T47D (cell line): ENCODE measurements around the gene CMIP.

ENCODE experiments used
- DNase-seq, 2 experiments: peaks; one replicate each; pipeline versions ENCODE4 v3.0.0 to v3.0.0-alpha.2; 2011 to 2012; ENCODE audit warnings: low read depth in 1 of 2, low spot score in 1 of 2
- JUND ChIP-seq: IDR thresholded peaks from 2 replicates; pipeline ENCODE4 v1.6.1; 2012; ENCODE audit warnings: low read depth
- in situ Hi-C: cut with HindIII; loops from 2 replicates; pipeline ENCODE4 v1.10.0; 2016; ENCODE audit warnings: low sequenced_read_pairs, low pct_unique_long_range_greater_than_20kb

CMIP gene

DNA sequence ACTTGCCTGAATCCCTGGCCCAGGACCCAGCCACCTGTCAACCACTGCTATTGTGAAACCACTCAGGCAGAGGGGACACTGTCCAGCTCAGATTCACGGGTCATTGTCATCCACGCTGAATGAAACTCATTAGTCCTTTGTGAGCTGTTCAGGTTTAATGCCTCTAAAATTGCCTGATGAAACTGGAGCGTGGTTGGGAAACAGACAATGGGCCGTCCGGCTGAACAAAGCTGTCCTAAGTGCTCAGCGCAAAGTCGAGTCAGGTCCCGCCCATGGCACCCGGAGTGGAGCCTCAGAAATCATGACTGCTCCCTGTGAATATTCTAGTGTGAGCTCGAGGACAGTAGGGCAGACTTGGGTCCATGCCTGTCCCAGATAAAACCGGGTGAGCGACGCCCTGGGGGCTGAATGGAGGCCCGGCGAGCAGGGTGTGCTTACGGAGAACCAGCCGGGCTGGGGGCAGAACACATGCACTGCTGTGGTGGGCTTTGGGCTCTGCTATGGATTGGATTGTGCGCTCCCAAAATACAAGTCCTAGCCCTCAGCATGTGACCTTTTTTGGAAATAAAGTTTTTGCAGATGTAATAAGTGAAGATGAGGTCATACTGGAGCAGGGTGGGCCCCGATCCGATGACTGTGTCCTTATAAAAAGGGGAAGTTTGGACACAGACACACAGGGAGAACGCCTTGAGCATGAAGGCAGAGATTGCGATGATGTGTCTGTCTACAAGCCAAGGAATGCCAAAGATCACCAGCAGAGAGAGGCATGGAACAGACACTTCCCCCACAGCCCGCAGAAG lies 12.9 kb upstream of the CMIP start:
- no peak for TF ChIP-seq JUND
- DNase-seq = no peak
- in situ Hi-C loops = no loop called here

DNA sequence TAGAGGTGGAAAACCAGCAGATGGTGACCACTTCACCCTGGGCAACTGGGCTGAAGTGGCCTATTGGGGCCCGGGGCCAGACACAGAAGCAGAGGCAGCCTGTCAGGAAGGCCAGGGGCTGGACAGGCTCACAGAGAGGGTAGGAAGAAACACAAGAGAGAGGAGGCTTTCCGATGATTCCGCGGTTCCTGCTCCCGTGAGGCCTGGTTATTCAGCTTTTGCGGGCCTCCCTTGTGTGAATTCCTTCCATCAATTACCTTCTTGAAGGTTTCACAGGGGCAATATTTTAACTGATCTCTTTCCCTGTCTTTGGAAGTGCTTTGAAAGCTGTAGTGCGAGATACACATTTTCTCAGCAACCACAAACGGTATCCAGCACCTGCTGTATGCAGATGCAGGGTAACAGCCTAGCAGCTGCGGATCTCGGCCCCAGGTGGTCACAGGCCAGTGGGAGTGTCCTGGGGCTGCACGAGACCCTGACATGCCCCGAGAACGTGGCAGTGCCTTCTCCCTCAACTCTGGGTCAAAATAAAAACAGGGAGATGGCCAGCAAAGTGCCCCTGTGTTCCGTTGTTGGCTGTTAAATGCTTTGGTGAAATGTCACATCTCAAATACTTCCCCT lies 11.6 kb upstream of the CMIP start:
- DNase-seq = no peak
- TF ChIP-seq JUND = no peak
- in situ Hi-C loops = no loop called here

DNA sequence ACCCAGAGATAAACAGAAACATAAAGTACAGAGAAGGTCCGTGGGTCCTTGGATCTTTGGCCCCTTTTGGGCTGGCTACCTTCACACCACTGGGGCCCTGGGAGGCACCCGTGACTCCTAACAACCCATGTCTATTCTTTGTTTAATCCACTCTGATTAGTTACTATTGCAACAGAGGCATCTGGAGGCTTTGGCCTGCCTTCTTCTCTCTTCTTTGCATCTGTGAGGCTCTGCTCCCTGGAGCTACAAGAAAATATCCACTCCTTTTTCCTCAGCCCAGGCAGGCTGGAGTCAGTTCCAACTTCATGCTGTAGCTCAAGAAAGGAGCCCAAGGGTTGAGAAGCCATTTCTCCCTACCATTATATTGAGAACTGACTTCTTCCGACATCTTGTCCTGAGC lies 9.5 kb upstream of the CMIP start:
- no peak for DNase-seq
- no peak for TF ChIP-seq JUND
- in situ Hi-C loops = no loop called here

DNA sequence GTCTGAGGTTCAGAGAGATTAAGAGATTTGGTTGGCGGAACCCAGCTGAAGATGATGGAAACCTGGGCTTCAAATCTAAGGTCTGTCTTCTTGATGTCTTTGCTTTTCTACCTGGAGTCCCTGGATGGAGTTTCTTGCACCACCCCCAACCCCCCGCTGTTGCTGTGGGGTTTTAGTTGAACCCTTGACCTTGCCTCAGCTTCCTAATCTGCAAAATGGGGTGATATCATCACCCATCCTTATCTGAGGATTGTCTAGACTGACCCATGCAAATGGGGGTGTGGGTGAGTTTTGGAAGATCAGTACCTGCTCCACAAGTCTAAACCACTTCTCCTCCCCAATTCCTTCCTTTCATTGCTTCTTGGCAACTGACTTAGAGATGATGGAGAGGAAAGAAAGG lies 9.0 kb upstream of the CMIP start:
- in situ Hi-C loops = no loop called here
- TF ChIP-seq JUND = no peak
- DNase-seq = no peak

DNA sequence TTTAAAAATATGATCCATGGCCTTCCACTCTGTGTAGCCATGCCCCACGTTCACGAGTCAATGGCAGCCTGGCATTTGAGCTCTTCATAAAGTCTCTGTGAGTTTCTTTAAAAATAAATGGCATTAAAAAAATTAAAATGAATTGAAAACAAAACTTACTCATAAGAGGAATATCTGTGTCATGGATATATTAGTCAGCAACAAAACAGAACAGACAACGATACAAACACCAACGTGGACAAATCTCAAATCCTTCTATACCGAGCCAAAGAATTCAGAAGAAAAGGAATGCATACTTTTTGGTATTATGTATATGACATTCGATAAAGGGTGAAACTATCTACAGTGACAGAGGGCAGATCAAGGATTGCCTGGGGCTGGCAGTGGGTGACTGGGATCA lies 8.2 kb upstream of the CMIP start:
- no peak for TF ChIP-seq JUND
- in situ Hi-C loops = no loop called here
- DNase-seq = no peak

DNA sequence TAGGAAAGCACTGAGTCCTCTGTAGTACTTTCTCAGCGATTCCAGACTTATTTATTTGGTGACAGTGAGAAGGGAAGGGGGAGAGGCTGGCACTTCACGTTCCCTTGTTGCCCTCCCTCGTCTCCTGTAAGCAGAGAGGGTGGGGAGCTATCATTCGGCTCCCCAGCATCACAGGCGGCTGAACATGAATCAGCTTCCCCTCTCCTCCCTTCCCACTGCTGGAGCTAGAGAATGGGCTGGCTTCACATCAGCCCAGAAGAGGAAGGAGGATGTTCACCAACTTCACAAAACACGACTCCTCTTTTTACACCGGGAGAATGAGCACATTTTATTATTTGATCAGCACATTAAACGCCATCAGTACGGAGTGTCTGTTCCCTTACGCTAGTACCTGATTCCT lies 6.7 kb upstream of the CMIP start:
- DNase-seq = no peak
- in situ Hi-C loops = no loop called here
- TF ChIP-seq JUND = no peak

DNA sequence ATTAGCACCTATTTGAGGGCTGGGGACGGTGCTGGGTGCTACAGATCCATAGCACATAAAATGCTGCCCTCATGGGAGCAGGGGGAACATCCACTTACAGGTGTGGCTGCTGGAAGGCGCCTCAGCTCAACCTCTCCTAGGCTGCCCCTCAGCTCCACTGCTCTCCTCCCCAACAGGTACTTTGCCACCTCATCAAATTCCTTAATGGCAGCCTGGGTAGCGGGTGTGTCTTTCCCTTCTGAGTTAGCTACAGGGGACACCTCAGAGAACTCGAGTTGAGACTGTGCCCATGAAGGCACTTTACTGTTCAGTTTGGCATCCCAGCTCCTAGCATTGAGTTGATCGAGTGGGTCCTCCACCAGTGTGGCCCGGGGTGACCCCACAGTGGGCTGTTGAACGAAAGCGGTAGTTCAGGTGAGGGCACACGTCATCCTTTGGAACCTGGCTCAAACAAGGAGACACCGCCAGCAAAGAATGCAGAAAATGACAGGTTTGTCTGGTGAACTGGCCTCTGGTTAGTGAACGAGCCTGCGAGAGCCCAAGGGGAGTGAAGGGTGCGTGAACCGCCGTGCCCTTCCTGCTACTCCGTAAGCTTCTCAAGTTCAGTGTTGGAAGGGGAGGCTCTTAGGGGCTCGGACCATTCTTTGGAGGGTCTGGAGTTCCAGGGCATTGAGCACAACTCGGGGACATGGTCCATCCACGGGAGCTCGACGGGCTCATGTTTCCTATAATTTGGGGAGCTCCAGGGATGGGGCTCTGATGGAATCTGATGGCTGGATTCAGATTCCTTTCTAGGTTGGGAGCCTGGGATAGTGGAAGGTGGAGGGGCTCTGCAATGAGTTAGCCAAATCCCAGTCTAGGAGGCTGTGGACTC lies 3.5 kb upstream of the CMIP start:
- DNase-seq = peak in 1 of 2 experiments; percentile 42
- in situ Hi-C loops = no loop called here
- no peak for TF ChIP-seq JUND

DNA sequence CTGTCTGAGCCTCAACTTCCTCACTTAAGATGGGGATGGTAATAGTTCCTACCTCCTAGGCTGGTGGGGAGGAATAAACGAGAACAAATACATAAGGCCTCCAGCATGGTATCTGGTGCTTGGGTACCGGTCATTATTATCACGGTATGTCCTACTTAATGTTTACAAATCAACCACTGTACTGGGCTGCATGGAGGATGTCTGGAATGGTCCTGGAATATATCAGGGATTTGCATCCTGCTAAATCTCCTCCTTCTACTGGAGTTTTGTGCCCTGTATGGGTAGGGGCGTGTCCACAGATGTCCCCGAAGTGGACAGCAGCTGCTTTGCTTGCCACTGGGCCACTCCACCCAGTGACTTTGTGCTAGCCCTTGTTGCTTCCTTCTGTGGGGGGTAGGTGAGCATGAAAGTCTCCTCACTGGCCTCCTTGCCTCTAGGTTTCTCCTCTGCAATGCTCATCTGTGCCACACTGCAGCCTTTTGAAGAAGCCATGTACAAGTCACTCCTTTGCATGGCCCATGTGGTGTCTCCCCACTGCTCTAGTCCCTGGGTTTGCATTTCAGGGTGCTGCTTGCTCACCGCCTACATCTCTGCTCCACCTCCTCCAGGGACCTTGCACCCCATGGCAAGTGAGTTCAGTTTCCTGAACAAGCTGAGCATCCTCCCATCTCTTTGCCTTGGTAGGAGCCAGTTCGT lies 2.2 kb upstream of the CMIP start:
- no peak for DNase-seq
- TF ChIP-seq JUND = no peak
- in situ Hi-C loops = no loop called here

DNA sequence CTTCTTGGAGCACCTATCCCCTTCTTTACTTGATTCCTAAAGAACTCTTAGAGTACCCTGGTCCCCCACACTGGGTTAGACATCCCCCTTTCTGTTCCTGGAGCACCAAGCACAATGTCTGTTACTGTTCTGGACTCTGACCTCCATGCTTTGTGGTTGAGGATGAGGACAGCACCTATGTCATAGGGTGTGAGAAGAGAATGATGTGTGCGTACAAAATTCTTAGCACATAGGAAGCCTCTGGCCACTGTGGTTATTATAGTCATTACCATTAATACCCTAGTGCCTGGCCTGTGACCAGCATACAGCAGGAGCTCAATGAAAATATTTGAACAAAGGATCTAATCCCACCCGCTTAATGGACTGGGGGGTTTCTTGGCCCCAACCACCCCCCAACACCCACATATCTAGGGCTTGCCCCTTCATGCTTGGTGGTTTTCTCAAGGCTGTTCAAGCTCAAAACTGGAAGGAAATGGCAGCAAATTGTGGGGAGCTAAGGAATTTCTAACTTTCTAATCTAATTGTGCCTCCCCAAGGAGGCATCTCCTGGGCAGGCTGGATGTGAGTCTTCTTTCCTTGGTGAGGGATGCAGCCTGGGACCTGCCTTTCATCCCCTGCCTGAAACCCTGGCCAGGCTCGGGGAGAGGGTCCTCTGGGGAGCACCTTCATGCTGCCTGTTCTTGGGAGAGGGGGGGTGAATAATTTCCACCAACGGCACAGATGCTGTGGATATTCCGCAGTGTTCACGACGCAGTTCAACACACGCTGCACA lies 1.5 kb upstream of the CMIP start:
- no peak for TF ChIP-seq JUND
- in situ Hi-C loops = no loop called here
- no peak for DNase-seq

DNA sequence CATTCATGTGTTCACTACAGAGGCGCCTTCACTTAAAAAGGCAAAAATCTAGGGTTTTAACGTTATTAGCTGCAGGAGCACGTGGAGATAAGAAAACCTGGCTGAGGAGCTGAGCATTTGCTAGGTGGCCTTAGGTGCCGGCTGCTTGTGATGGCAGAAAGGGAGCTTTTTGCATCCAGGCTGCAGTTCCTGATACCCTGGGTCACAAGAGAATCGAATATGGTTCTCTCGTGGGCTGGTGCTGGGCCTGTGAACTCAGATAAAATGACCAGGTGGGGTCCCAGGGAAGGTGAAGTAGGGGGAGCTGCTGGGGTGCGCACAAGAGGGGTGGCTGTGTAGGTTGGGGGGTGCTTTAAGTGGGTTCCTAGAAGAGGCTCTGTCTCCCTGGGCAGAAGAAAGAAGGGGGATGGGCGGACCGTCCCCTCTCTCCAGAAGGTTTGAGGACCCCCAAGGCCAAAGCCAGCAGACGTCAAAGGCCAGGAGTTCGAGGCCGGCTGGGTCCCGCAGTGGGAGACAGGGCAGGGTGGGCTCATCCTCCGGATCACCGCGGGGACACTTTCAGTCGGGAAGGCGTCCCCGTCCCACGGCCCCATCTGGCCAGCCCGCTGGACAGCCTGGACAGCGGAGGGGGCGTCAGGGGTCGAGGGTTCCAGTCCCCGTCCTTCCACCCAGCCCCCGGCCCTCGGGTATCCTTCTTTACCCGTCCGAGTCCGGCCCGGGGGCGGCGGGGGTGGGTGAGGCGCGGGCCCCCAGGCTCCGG lies 740 bp upstream of the CMIP start:
- in situ Hi-C loops = no loop called here
- no peak for DNase-seq
- TF ChIP-seq JUND = no peak

DNA sequence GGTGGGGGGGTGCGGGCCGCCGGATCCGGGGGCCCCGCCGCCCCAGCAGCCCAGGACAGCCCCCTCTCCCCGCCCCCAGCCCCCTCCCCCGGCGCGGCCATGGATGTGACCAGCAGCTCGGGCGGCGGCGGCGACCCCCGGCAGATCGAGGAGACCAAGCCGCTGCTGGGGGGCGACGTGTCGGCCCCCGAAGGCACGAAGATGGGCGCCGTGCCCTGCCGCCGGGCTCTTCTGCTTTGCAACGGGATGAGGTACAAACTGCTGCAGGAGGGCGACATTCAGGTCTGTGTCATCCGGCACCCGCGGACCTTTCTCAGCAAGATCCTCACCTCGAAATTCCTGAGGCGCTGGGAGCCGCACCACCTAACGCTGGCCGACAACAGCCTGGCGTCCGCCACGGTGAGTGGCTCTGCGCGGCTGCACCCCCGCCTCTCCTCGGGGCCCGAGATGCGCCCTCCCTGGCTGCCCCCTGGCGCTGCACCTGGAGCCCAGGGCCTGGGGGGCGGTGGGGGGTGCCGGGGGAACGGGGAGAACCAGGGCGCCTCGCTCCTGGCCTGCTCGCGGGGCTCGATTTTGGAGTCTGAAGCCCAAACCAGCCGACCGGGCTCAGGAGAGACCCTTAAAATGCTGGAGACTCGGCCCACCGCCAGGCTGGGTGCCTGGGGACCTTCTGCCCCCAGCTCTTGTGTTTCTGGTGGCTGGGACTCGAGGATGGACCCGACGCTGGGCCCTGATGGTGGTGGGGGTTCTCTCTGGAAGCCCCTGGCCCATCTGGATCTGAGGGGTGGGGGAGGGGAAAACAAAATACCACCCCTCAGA lies 744 bp downstream of the CMIP start:
- TF ChIP-seq JUND = no peak
- peak; percentile 54 to 77 for DNase-seq
- in situ Hi-C loops = no loop called here
